ENCODE measurements around the gene XXYLT1. TPM values are rescaled to one million over a fixed set of nuclear protein-coding genes. Genes with fewer than 3 reads are reported as not detected.

XXYLT1 gene
- total RNA-seq, 2 donors from 2014 or later = 1.3 to 4.2 TPM

DNA sequence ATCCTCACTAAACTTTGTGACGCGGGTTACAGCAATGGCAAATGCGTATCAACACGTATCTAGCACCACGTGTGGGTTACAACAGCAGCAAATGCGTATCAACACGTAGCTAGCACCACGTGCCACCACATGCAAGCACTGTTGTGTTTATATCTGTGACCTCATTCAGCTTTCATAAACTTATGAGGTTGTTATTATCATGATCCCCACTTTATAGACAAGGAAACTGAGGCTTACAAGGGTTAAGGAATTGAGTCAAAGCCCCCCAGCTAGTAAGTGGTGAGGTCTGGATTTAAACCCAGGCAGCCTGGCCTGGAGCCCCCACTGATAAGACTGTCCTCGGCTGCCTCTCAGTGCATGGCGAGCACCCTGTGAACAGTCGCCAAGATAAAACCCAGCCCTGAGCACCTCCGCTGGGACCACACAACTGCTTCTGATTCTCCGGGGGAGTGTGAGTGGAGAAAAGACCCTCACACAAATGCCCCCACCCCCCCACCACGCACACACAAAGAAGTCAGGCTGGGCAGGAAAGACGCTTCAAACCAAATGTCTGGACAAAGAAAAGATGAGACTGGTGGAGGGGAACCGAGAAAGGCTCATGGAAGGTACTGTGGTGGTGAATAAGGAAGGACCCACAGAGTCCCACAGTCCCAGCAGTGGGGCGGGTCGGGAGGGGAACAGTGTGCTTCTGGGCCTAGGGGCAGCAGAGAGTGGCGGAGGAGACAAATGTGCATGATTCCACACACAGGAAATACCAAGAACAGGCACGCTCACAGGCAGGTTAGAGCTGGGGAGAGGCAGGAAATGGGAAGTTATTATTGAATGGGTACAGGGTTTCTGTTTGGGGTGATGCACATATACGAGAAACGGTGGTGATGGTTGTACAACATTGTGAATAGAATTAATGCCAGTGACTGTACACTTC lies 173.4 kb downstream of the XXYLT1 start:
- TF ChIP-seq CTCF (IDR thresholded peaks at IDR 0.05) (no peak), POLR2A (IDR thresholded peaks at IDR 0.05) (no peak)
- no peaks in the 10 kb centered on the region for H3K27me3 ChIP-seq
- H3K36me3 ChIP-seq (replicated peaks in 1 of 2; ENCODE audit: insufficient read depth in 1 of 2, low read depth in 2 of 2) = no peaks in the 10 kb centered on the region
- no peak for ATAC-seq
- no peak overlapping the region for H3K4me3 ChIP-seq
- H3K9me3 ChIP-seq = no peaks in the 10 kb centered on the region
- no peak for DNase-seq
- no peak overlapping the region for H3K27ac ChIP-seq
- 76 to 81% methylated on average over 21 to 22 of the region's 22 CpGs for WGBS, 2 donors
- H3K4me1 ChIP-seq = no peaks in the 10 kb centered on the region
- intact Hi-C loops (cut with DNase I) = no loop called here

- H3K27ac ChIP-seq = no peak overlapping the region
- no peak overlapping the region for H3K4me3 ChIP-seq
- TF ChIP-seq POLR2A (IDR thresholded peaks at IDR 0.05) = no peak
- TF ChIP-seq CTCF (IDR thresholded peaks at IDR 0.05) = no peak
- H3K36me3 ChIP-seq (replicated peaks in 1 of 2; ENCODE audit: insufficient read depth in 1 of 2, low read depth in 2 of 2) = no peaks in the 10 kb centered on the region
- no peaks in the 10 kb centered on the region for H3K9me3 ChIP-seq
- H3K4me1 ChIP-seq = no peaks in the 10 kb centered on the region
- WGBS, 2 donors = 85 to 89% methylated on average over 13 of the region's 13 CpGs
- intact Hi-C loops (cut with DNase I) = no loop called here
- DNase-seq (no peak), ATAC-seq (no peak)
- H3K27me3 ChIP-seq = no peaks in the 10 kb centered on the region
Measured at GRCh38 chr3:195096484-195097330, 174.3 kb downstream of the XXYLT1 start.

DNA sequence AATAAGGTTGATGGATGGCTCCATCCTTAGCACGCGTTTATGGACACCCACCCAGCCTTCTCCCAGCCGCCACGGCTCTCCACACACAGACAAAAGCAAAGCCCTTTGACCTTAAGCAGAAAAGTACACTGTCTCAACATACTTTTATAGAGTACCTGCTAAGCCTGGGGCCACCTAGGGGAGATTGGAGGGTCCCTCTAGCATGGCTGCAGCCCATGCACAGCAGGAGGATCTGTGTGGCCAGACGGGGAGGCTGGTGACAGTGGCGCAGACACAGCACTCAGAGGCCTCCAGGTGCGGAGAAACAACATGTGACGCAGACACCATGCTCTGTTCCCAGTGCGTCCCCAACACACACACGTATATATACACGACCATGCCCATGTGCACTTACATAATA lies 174.9 kb downstream of the XXYLT1 start:
- no peak for ATAC-seq
- no peak for TF ChIP-seq POLR2A (IDR thresholded peaks at IDR 0.05)
- no peak for TF ChIP-seq CTCF (IDR thresholded peaks at IDR 0.05)
- H3K27ac ChIP-seq = no peak overlapping the region
- no peaks in the 10 kb centered on the region for H3K4me1 ChIP-seq
- no peaks in the 10 kb centered on the region for H3K9me3 ChIP-seq
- H3K36me3 ChIP-seq (replicated peaks in 1 of 2; ENCODE audit: insufficient read depth in 1 of 2, low read depth in 2 of 2) = no peaks in the 10 kb centered on the region
- 88 to 92% methylated on average over 11 of the region's 11 CpGs for WGBS, 2 donors
- no peak for DNase-seq
- H3K4me3 ChIP-seq = no peak overlapping the region
- intact Hi-C loops (cut with DNase I) = no loop called here
- no peaks in the 10 kb centered on the region for H3K27me3 ChIP-seq

DNA sequence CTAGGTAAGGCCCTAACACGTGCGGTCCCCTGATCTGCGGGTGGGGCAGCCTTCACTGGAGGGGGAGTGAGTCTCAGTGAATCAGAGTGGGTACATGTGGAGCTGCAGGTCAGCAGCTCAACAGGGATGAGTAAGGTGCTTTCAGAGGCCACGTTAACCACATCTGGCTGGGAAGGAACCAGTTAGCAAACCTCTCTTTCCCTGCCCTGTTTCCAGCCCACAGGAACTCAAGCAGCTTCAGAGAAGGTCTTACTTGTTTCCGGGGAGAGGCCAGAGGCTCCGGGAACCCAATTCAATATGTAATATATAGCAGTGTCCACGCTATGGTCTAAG lies 175.3 kb downstream of the XXYLT1 start:
- H3K9me3 ChIP-seq = no peaks in the 10 kb centered on the region
- TF ChIP-seq POLR2A (IDR thresholded peaks at IDR 0.05) (no peak), CTCF (IDR thresholded peaks at IDR 0.05) (no peak)
- H3K4me1 ChIP-seq = no peaks in the 10 kb centered on the region
- H3K27ac ChIP-seq = no peak overlapping the region
- ATAC-seq (no peak), DNase-seq (no peak)
- no peaks in the 10 kb centered on the region for H3K36me3 ChIP-seq (replicated peaks in 1 of 2; ENCODE audit: insufficient read depth in 1 of 2, low read depth in 2 of 2)
- WGBS, 2 donors = 85 to 86% methylated on average over 6 to 7 of the region's 7 CpGs
- no peak overlapping the region for H3K4me3 ChIP-seq
- intact Hi-C loops (cut with DNase I) = no loop called here
- H3K27me3 ChIP-seq = no peaks in the 10 kb centered on the region
